ENCODE measurements around the gene COX4I2.

- TF ChIP-seq CTCF (IDR thresholded peaks at IDR 0.05) (no peak), EP300 (IDR thresholded peaks at IDR 0.05) (no peak), POLR2A (IDR thresholded peaks at IDR 0.05) (no peak)
Measured at GRCh38 chr20:31665753-31666152, 28.0 kb downstream of the COX4I2 start.
